ENCODE results near the gene NNMT.

DNA sequence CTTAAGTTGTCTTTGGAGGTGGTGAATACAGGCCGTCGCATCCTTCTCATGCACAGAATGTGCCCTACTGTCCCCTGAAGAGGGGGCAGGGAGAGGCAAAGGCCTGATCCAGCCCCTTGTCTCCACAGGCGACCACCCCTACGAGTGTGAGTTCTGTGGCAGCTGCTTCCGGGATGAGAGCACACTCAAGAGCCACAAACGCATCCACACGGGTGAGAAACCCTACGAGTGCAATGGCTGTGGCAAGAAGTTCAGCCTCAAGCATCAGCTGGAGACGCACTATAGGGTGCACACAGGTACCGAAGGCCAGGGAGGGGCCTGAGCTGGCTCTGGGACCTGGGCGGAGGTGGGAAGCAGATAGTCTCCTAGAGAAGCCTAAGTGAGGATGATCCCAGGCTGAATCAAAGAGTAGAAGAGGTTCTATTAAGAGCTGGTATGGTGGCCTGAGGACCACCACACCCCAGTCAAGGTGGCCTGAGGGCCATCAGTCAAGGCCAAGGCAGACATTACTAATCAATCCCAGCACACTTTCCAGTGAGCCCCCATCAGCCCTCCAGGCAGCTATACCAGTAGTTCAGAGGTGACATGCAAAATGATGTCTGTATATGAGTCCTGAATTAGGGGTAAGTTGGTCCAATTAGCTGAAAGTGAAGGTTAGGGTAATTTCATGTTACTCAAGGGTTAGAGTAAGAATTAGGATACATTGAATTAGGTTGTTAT, 49.0 kb upstream of the NNMT start:
- TF ChIP-seq, protein P1, sequence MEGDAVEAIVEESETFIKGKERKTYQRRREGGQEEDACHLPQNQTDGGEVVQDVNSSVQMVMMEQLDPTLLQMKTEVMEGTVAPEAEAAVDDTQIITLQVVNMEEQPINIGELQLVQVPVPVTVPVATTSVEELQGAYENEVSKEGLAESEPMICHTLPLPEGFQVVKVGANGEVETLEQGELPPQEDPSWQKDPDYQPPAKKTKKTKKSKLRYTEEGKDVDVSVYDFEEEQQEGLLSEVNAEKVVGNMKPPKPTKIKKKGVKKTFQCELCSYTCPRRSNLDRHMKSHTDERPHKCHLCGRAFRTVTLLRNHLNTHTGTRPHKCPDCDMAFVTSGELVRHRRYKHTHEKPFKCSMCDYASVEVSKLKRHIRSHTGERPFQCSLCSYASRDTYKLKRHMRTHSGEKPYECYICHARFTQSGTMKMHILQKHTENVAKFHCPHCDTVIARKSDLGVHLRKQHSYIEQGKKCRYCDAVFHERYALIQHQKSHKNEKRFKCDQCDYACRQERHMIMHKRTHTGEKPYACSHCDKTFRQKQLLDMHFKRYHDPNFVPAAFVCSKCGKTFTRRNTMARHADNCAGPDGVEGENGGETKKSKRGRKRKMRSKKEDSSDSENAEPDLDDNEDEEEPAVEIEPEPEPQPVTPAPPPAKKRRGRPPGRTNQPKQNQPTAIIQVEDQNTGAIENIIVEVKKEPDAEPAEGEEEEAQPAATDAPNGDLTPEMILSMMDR (IDR thresholded peaks at IDR 0.05) = no peak
- TF ChIP-seq POLR2A (IDR thresholded peaks at IDR 0.05) = no peak
